Chondrocyte (in vitro differentiated cells): ENCODE data around the gene PRKCA. TPM values are rescaled to one million over a fixed set of nuclear protein-coding genes. Genes with fewer than 3 reads are reported as not detected.

Source experiments
- DNase-seq: peaks from one replicate; pipeline ENCODE4 v3.0.0; 2021; ENCODE audit warnings: mixed read lengths, low spot score
- H3K27ac Mint-ChIP-seq: one replicate; pipeline ENCODE4 v1.8.0; 2021; ENCODE audit warnings: mild to moderate bottlenecking, moderate library complexity, mixed read lengths; ENCODE audit not compliant: unreplicated experiment
- H3K27me3 Mint-ChIP-seq: 2 replicates; pipeline ENCODE4 v1.8.0; 2021; ENCODE audit warnings: low read depth, mixed read lengths
- H3K36me3 Mint-ChIP-seq: 2 replicates; pipeline ENCODE4 v1.8.0; 2021; ENCODE audit warnings: low read depth, mixed read lengths
- H3K4me1 Mint-ChIP-seq: 2 replicates; pipeline ENCODE4 v1.8.0; 2021; ENCODE audit warnings: low read depth, mild to moderate bottlenecking, mixed read lengths
- H3K4me3 Mint-ChIP-seq: one replicate; pipeline ENCODE4 v1.8.0; 2021; ENCODE audit warnings: mild to moderate bottlenecking, moderate library complexity, mixed read lengths; ENCODE audit not compliant: unreplicated experiment
- H3K9me3 Mint-ChIP-seq: 2 replicates; pipeline ENCODE4 v1.8.0; 2021; ENCODE audit warnings: low read depth, mixed read lengths
- total RNA-seq: library from RNA; stranded (reverse); gene quantifications from 3 replicates; pipeline ENCODE4 v1.2.1, GENCODE V29; 2021
- TF ChIP-seq, protein P1 (sequence below): fragments of 200-600 bp; sonication (generic); IDR thresholded peaks from 2 replicates; pipeline ENCODE4 v1.5.0; 2021; ENCODE audit warnings: antibody characterized with exemption, mild to moderate bottlenecking, moderate library complexity

PRKCA gene
- total RNA-seq, 1 donor from 2014 or later = 51.5 TPM

GRCh38 chr17:66679631-66680517 is 377.5 kb downstream of the PRKCA start:
- no peak overlapping the region for H3K27ac Mint-ChIP-seq
- peaks cover 9% of the 10 kb centered on the region for H3K9me3 Mint-ChIP-seq
- DNase-seq = no peak
- TF ChIP-seq, protein P1, sequence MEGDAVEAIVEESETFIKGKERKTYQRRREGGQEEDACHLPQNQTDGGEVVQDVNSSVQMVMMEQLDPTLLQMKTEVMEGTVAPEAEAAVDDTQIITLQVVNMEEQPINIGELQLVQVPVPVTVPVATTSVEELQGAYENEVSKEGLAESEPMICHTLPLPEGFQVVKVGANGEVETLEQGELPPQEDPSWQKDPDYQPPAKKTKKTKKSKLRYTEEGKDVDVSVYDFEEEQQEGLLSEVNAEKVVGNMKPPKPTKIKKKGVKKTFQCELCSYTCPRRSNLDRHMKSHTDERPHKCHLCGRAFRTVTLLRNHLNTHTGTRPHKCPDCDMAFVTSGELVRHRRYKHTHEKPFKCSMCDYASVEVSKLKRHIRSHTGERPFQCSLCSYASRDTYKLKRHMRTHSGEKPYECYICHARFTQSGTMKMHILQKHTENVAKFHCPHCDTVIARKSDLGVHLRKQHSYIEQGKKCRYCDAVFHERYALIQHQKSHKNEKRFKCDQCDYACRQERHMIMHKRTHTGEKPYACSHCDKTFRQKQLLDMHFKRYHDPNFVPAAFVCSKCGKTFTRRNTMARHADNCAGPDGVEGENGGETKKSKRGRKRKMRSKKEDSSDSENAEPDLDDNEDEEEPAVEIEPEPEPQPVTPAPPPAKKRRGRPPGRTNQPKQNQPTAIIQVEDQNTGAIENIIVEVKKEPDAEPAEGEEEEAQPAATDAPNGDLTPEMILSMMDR = no peak
- H3K4me3 Mint-ChIP-seq = no peak overlapping the region
- H3K4me1 Mint-ChIP-seq = peaks cover 11% of the 10 kb centered on the region
- H3K36me3 Mint-ChIP-seq = peaks cover 5% of the 10 kb centered on the region
- no peaks in the 10 kb centered on the region for H3K27me3 Mint-ChIP-seq

- TF ChIP-seq, protein P1 = no peak
- Mint-ChIP-seq H3K27me3 (no peaks in the 10 kb centered on the region), H3K4me1 (no peaks in the 10 kb centered on the region), H3K9me3 (peaks cover 9% of the 10 kb centered on the region), H3K4me3 (no peak overlapping the region), H3K36me3 (peaks cover 5% of the 10 kb centered on the region), H3K27ac (no peak overlapping the region)
- no peak for DNase-seq
Observed at GRCh38 chr17:66682283-66682682, 379.9 kb downstream of the PRKCA start.

DNA sequence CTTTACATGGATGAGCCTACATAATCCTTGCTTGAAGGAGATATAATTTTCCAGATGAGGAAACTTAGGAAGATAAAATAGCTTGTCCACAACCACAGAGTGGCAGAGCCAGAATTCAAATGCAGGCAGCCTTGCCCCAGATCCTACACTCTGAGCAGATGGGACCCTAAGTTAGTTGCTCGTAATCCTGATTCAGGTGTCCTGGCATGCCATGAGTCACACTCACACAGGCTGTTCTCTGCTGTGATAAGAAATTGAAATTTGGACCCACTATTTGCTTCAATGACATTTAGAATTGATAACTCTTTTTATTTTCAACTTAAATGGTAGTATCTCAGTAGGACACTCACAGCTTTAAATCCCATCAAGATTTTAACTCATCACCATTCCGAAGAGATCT is 381.8 kb downstream of the PRKCA start:
- Mint-ChIP-seq H3K4me3 (no peak overlapping the region), H3K27ac (no peak overlapping the region), H3K9me3 (no peaks in the 10 kb centered on the region), H3K27me3 (no peaks in the 10 kb centered on the region), H3K36me3 (peaks cover 8% of the 10 kb centered on the region), H3K4me1 (no peaks in the 10 kb centered on the region)
- TF ChIP-seq, protein P1 = no peak
- no peak for DNase-seq

GRCh38 chr17:66684731-66685130 is 382.3 kb downstream of the PRKCA start:
- Mint-ChIP-seq H3K27me3 (no peaks in the 10 kb centered on the region), H3K27ac (no peak overlapping the region), H3K9me3 (no peaks in the 10 kb centered on the region), H3K4me3 (no peak overlapping the region), H3K36me3 (peaks cover 8% of the 10 kb centered on the region), H3K4me1 (no peaks in the 10 kb centered on the region)
- TF ChIP-seq, protein P1 = no peak
- DNase-seq = no peak

DNA sequence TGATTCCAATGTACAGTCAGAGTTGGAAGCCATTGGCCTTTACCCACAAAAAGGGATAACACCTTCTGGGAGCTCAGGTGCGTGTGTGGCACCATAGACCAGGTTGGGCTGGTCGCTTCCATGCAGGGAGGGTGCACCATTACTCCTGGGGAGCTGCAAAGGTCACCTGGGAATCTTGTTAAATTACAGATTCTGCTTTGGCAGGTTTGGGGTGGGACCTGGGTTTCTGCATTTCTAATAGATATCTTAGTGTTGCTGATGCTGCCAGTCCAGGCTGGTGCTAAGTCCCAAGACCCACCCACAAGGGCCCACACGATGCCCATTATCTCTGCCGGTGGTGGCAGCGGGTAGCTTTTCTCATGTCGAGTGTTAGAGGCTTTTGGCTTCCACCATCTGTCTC is 384.2 kb downstream of the PRKCA start:
- Mint-ChIP-seq H3K27ac (no peak overlapping the region), H3K4me3 (no peak overlapping the region), H3K9me3 (no peaks in the 10 kb centered on the region), H3K27me3 (no peaks in the 10 kb centered on the region), H3K36me3 (peaks cover 11% of the 10 kb centered on the region), H3K4me1 (peaks cover 3% of the 10 kb centered on the region)
- TF ChIP-seq, protein P1 = no peak
- no peak for DNase-seq
